ENCODE data around the gene DEFB114.

DNA sequence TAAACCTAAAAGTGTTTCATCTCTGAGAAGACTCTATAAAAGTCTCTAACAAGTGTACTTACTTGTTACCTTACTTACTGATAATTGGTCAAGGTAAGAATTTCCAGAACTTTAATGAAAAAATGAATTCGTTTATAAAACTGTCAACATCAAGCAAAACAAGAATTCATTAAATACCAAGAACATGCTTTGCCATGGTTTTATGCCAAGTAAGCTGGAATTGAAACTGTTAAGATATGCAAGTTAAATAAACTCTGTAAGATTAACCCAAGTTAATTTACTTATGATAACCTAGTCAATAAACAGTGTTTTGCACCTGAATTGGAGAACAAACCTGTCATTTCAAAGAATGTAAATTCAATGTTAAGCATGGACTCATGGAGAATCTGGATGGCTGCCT lies 22.6 kb upstream of the DEFB114 start:
- TF ChIP-seq KDM5A (IDR thresholded peaks at IDR 0.05) (no peak), EP300 (IDR thresholded peaks at IDR 0.05) (no peak), POLR2A (IDR thresholded peaks at IDR 0.05; ENCODE audit: low read length) (no peak), JUN (IDR thresholded peaks at IDR 0.05) (no peak), CHD4 (IDR thresholded peaks at IDR 0.05; ENCODE audit: borderline replicate concordance) (no peak), SREBF2 (IDR thresholded peaks at IDR 0.05) (no peak), CHD2 (IDR thresholded peaks at IDR 0.05; ENCODE audit: low read length, partially characterized antibody) (no peak)
- TF ChIP-seq, protein P1, sequence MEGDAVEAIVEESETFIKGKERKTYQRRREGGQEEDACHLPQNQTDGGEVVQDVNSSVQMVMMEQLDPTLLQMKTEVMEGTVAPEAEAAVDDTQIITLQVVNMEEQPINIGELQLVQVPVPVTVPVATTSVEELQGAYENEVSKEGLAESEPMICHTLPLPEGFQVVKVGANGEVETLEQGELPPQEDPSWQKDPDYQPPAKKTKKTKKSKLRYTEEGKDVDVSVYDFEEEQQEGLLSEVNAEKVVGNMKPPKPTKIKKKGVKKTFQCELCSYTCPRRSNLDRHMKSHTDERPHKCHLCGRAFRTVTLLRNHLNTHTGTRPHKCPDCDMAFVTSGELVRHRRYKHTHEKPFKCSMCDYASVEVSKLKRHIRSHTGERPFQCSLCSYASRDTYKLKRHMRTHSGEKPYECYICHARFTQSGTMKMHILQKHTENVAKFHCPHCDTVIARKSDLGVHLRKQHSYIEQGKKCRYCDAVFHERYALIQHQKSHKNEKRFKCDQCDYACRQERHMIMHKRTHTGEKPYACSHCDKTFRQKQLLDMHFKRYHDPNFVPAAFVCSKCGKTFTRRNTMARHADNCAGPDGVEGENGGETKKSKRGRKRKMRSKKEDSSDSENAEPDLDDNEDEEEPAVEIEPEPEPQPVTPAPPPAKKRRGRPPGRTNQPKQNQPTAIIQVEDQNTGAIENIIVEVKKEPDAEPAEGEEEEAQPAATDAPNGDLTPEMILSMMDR (IDR thresholded peaks at IDR 0.05) = no peak
- TF ChIP-seq, protein P2, sequence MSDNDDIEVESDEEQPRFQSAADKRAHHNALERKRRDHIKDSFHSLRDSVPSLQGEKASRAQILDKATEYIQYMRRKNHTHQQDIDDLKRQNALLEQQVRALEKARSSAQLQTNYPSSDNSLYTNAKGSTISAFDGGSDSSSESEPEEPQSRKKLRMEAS (IDR thresholded peaks at IDR 0.05) = no peak
- TF ChIP-seq, protein P3, sequence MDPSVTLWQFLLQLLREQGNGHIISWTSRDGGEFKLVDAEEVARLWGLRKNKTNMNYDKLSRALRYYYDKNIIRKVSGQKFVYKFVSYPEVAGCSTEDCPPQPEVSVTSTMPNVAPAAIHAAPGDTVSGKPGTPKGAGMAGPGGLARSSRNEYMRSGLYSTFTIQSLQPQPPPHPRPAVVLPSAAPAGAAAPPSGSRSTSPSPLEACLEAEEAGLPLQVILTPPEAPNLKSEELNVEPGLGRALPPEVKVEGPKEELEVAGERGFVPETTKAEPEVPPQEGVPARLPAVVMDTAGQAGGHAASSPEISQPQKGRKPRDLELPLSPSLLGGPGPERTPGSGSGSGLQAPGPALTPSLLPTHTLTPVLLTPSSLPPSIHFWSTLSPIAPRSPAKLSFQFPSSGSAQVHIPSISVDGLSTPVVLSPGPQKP (IDR thresholded peaks at IDR 0.05; ENCODE audit: low read depth, low read length) = no peak
- TF ChIP-seq, protein P4, sequence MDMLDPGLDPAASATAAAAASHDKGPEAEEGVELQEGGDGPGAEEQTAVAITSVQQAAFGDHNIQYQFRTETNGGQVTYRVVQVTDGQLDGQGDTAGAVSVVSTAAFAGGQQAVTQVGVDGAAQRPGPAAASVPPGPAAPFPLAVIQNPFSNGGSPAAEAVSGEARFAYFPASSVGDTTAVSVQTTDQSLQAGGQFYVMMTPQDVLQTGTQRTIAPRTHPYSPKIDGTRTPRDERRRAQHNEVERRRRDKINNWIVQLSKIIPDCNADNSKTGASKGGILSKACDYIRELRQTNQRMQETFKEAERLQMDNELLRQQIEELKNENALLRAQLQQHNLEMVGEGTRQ (IDR thresholded peaks at IDR 0.05) = no peak
- TF ChIP-seq, protein P5, sequence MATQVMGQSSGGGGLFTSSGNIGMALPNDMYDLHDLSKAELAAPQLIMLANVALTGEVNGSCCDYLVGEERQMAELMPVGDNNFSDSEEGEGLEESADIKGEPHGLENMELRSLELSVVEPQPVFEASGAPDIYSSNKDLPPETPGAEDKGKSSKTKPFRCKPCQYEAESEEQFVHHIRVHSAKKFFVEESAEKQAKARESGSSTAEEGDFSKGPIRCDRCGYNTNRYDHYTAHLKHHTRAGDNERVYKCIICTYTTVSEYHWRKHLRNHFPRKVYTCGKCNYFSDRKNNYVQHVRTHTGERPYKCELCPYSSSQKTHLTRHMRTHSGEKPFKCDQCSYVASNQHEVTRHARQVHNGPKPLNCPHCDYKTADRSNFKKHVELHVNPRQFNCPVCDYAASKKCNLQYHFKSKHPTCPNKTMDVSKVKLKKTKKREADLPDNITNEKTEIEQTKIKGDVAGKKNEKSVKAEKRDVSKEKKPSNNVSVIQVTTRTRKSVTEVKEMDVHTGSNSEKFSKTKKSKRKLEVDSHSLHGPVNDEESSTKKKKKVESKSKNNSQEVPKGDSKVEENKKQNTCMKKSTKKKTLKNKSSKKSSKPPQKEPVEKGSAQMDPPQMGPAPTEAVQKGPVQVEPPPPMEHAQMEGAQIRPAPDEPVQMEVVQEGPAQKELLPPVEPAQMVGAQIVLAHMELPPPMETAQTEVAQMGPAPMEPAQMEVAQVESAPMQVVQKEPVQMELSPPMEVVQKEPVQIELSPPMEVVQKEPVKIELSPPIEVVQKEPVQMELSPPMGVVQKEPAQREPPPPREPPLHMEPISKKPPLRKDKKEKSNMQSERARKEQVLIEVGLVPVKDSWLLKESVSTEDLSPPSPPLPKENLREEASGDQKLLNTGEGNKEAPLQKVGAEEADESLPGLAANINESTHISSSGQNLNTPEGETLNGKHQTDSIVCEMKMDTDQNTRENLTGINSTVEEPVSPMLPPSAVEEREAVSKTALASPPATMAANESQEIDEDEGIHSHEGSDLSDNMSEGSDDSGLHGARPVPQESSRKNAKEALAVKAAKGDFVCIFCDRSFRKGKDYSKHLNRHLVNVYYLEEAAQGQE (IDR thresholded peaks at IDR 0.05) = no peak
